ENCODE data around the gene PPARD. TPM values are rescaled to one million over a fixed set of nuclear protein-coding genes. Genes with fewer than 3 reads are reported as not detected.

Gene PPARD
- total and polyA plus RNA-seq, 2 of the 13 experiments (the other 11 are each of a cell fraction or from before 2014, with no cell fraction given): 6.1 to 13.3 TPM

- TF ChIP-seq ZNF574 (CRISPR knock-in tag; IDR thresholded peaks at IDR 0.05) (peak; percentile 61), ZUFSP (CRISPR knock-in tag; IDR thresholded peaks at IDR 0.05; ENCODE audit: borderline replicate concordance) (no peak), MEF2D (CRISPR knock-in tag; IDR thresholded peaks at IDR 0.05) (0 out of 2 replicates have a peak, but pooled peaks have one; percentile 17), ZNF484 (CRISPR knock-in tag; IDR thresholded peaks at IDR 0.05; ENCODE audit: borderline replicate concordance, low read depth) (no peak), STAG1 (CRISPR knock-in tag; IDR thresholded peaks at IDR 0.05) (peak; percentile 12; the same call in 1 of the 2 replicates), ELK4 (CRISPR knock-in tag; IDR thresholded peaks at IDR 0.05; ENCODE audit: borderline replicate concordance) (no peak), HDAC6 (IDR thresholded peaks at IDR 0.05; ENCODE audit: low read depth, low read length) (no peak), SP1 (IDR thresholded peaks at IDR 0.05) (no peak), SP1 (CRISPR knock-in tag; IDR thresholded peaks at IDR 0.05) (peak; percentile 96), TEAD3 (CRISPR knock-in tag; optimal IDR thresholded peaks at IDR 0.05; ENCODE audit: borderline replicate concordance) (no peak), SMAD1 (CRISPR knock-in tag; IDR thresholded peaks at IDR 0.05; ENCODE audit: borderline replicate concordance, low read depth) (0 out of 2 replicates have a peak, but pooled peaks have one; percentile 7), XBP1 (CRISPR knock-in tag; IDR thresholded peaks at IDR 0.05) (0 out of 2 replicates have a peak, but pooled peaks have one; percentile 25), PBX3 (CRISPR knock-in tag; IDR thresholded peaks at IDR 0.05; ENCODE audit: borderline replicate concordance) (no peak), THAP9 (CRISPR knock-in tag; IDR thresholded peaks at IDR 0.05; ENCODE audit: borderline replicate concordance) (peak; percentile 43; the same call in 1 of the 2 replicates), SAFB2 (CRISPR knock-in tag; IDR thresholded peaks at IDR 0.05; ENCODE audit: borderline replicate concordance, low read depth) (peak; percentile 95; the same call in 1 of the 2 replicates), E2F2 (CRISPR knock-in tag; IDR thresholded peaks at IDR 0.05; ENCODE audit: borderline replicate concordance) (peak; percentile 23; the same call in 1 of the 2 replicates)
Measured at GRCh38 chr6:35452183-35453090, 110.1 kb downstream of the PPARD start, which contains the start of gene FANCE (continued).

Measured in HepG2 (cell line).